Neural cell (in vitro differentiated cells): ENCODE results near the gene RNF227. TPM values are rescaled to one million over a fixed set of nuclear protein-coding genes. Genes with fewer than 3 reads are reported as not detected.

ENCODE experiments used
- H2AFZ ChIP-seq: fragments of 200-600, 300-800 bp; sonication (generic), shearing (Covaris generic); 2 replicates; pipeline ENCODE4 v1.6.0; 2014; ENCODE audit warnings: low read depth, mild to moderate bottlenecking, antibody characterized with exemption, low read length, moderate library complexity
- H3F3A ChIP-seq: fragments of 200-600 bp; shearing (Covaris generic); 2 replicates; pipeline ENCODE4 v1.6.1; 2016; ENCODE audit warnings: mild to moderate bottlenecking, moderate library complexity, mixed read lengths, antibody characterized with exemption, low read length; ENCODE audit not compliant: insufficient read depth, poor library complexity, severe bottlenecking
- H3K27ac ChIP-seq: fragments of 200-600, 300-800 bp; sonication (generic), shearing (Covaris generic); 2 replicates; pipeline ENCODE4 v1.5.1; 2014; ENCODE audit warnings: mild to moderate bottlenecking, low read length, moderate library complexity
- H3K27me3 ChIP-seq: fragments of 300-800, 200-600 bp; sonication (generic), shearing (Covaris generic); 2 replicates; pipeline ENCODE4 v1.6.0; 2014; ENCODE audit warnings: mild to moderate bottlenecking, low read depth, low read length, moderate library complexity; ENCODE audit not compliant: insufficient read depth
- H3K36me3 ChIP-seq: fragments of 300-800, 200-600 bp; sonication (generic), shearing (Covaris generic); 2 replicates; pipeline ENCODE4 v1.5.1; 2014; ENCODE audit warnings: mild to moderate bottlenecking, antibody characterized with exemption, low read length, moderate library complexity; ENCODE audit not compliant: insufficient read depth
- H3K4me2 ChIP-seq: fragments of 300-800, 200-600 bp; sonication (generic), shearing (Covaris generic); 2 replicates; pipeline ENCODE4 v1.6.0; 2014; ENCODE audit warnings: mild to moderate bottlenecking, low read length
- H3K4me3 ChIP-seq: fragments of 300-800, 200-600 bp; sonication (generic), shearing (Covaris generic); 2 replicates; pipeline ENCODE4 v1.5.1; 2014; ENCODE audit warnings: mild to moderate bottlenecking, low read length, moderate library complexity
- H3K79me2 ChIP-seq: fragments of 200-600 bp; shearing (Covaris generic); replicated peaks from 2 replicates; pipeline ENCODE4 v1.6.0; 2014; ENCODE audit warnings: mild to moderate bottlenecking, low read length, moderate library complexity; ENCODE audit not compliant: insufficient read depth
- H3K9ac ChIP-seq: fragments of 300-800, 200-600 bp; sonication (generic), shearing (Covaris generic); 2 replicates; pipeline ENCODE4 v1.6.1; 2016; ENCODE audit warnings: mild to moderate bottlenecking, low read length, mixed read lengths
- H3K9me2 ChIP-seq: fragments of 200-600 bp; shearing (Covaris generic); 2 replicates; pipeline ENCODE4 v1.6.1; 2016; ENCODE audit warnings: mild to moderate bottlenecking, low read length, mixed read lengths; ENCODE audit not compliant: insufficient read depth
- H3K9me3 ChIP-seq: fragments of 200-600, 300-800 bp; sonication (generic), shearing (Covaris generic); 2 replicates; pipeline ENCODE4 v1.6.1; 2016; ENCODE audit warnings: mild to moderate bottlenecking, mixed run types, low read length, moderate library complexity, mixed read lengths
- H4K20me1 ChIP-seq: fragments of 200-600 bp; shearing (Covaris generic); 2 replicates; pipeline ENCODE4 v1.6.1; 2016; ENCODE audit warnings: mild to moderate bottlenecking, mixed run types; ENCODE audit not compliant: insufficient read depth
- CTCF ChIP-seq: fragments of 450-650 bp; IDR thresholded peaks from 2 replicates; pipeline ENCODE4 v1.5.1; 2014; ENCODE audit warnings: antibody characterized with exemption, mild to moderate bottlenecking, moderate library complexity; ENCODE audit not compliant: poor library complexity, severe bottlenecking
- EP300 ChIP-seq: fragments of 450-650 bp; conservative IDR thresholded peaks from 2 replicates; pipeline ENCODE4 v1.6.1; 2014; ENCODE audit warnings: antibody characterized with exemption, mild to moderate bottlenecking, moderate library complexity; ENCODE audit not compliant: poor library complexity, severe bottlenecking
- EZH2 ChIP-seq: fragments of 200-600, 300-800 bp; shearing (Covaris generic), sonication (generic); IDR thresholded peaks from 2 replicates; pipeline ENCODE4 v1.6.1; 2014; ENCODE audit warnings: antibody characterized with exemption, low read length, borderline replicate concordance, mild to moderate bottlenecking; ENCODE audit not compliant: insufficient read depth, poor library complexity, severe bottlenecking
- MXI1 ChIP-seq: fragments of 450-650 bp; conservative IDR thresholded peaks from 2 replicates; pipeline ENCODE4 v1.6.1; 2014; ENCODE audit warnings: antibody characterized with exemption, mild to moderate bottlenecking; ENCODE audit not compliant: poor library complexity, severe bottlenecking
- POLR2AphosphoS5 ChIP-seq: IDR thresholded peaks from 2 replicates; pipeline ENCODE4 v1.6.1; 2012
- RAD21 ChIP-seq: fragments of 450-650 bp; conservative IDR thresholded peaks from 2 replicates; pipeline ENCODE4 v1.6.1; 2014; ENCODE audit warnings: antibody characterized with exemption, mild to moderate bottlenecking, moderate library complexity
- REST ChIP-seq: IDR thresholded peaks from 2 replicates; pipeline ENCODE4 v1.6.1; 2012; ENCODE audit warnings: borderline replicate concordance
- SMC3 ChIP-seq: fragments of 450-650 bp; conservative IDR thresholded peaks from 2 replicates; pipeline ENCODE4 v1.6.1; 2014; ENCODE audit warnings: antibody characterized with exemption, mild to moderate bottlenecking, moderate library complexity; ENCODE audit not compliant: poor library complexity
- TAF1 ChIP-seq: IDR thresholded peaks from 2 replicates; pipeline ENCODE4 v1.6.1; 2012; ENCODE audit warnings: low read depth
- polyA plus RNA-seq: library from polyadenylated mRNA; depleted of rRNA; stranded (reverse); fragments of >200 nt; gene quantifications from 2 replicates; pipeline ENCODE4 v1.2.3, GENCODE V29; 2014

Gene RNF227
- polyA plus RNA-seq, 1 donor from 2014 or later = 69.9 TPM

- Histone ChIP-seq H3K9me2 (no peaks in the 10 kb centered on the region), H3K9me3 (no peaks in the 10 kb centered on the region), H3K9ac (peak within 1 kb of the TSS; percentile 100), H3K27me3 (no peaks in the 10 kb centered on the region), H3K27ac (peak within 1 kb of the TSS; percentile 99), H2AFZ (peak within 1 kb of the TSS; percentile 48), H3K36me3 (no peaks in the 10 kb centered on the region), H3F3A (peaks cover 7% of the 10 kb centered on the region), H3K4me3 (peak within 1 kb of the TSS; percentile 100), H3K4me2 (peak within 1 kb of the TSS; percentile 69), H3K79me2 (peaks cover 63% of the 10 kb centered on the region), H4K20me1 (no peaks in the 10 kb centered on the region)
- TF ChIP-seq EP300 (no peak), TAF1 (no peak), SMC3 (no peak), MXI1 (no peak), RAD21 (no peak), POLR2AphosphoS5 (no peak), EZH2 (no peak)
These were observed 27.7 kb downstream of the RNF227 start, which contains the start of gene CHD3 for GRCh38 chr17:7888184-7888920. Gene CHD3 (plus strand): TSS chr17:7888789. CDS start chr17:7889001, 212 bp downstream.

- peak; percentile 72 for TF ChIP-seq POLR2AphosphoS5
- peak; percentile 51 for TF ChIP-seq EP300
- no peak for TF ChIP-seq EZH2
- TF ChIP-seq CTCF = no peak
- peak; percentile 7 for TF ChIP-seq TAF1
- TF ChIP-seq REST = no peak
- no peak for TF ChIP-seq SMC3
- peak; percentile 62 for TF ChIP-seq MXI1
- no peak for TF ChIP-seq RAD21
- Histone ChIP-seq H3K4me3 (peak overlapping the region; percentile 100), H3K27ac (peak overlapping the region; percentile 99)
These were observed 28.5 kb downstream of the RNF227 start for GRCh38 chr17:7887482-7888183.

More at GRCh38 chr17:7887482-7888183, 28.5 kb downstream of the RNF227 start:
- no peaks in the 10 kb centered on the region for H4K20me1 ChIP-seq
- H3K36me3 ChIP-seq = no peaks in the 10 kb centered on the region
- H3K9ac ChIP-seq = peak overlapping the region; percentile 100
- no peaks in the 10 kb centered on the region for H3K9me3 ChIP-seq
- peaks cover 10% of the 10 kb centered on the region for H3F3A ChIP-seq
- H3K4me2 ChIP-seq = peak overlapping the region; percentile 69
- H2AFZ ChIP-seq = peak overlapping the region; percentile 48
- H3K27me3 ChIP-seq = no peaks in the 10 kb centered on the region
- H3K9me2 ChIP-seq = no peaks in the 10 kb centered on the region
- H3K79me2 ChIP-seq = peaks cover 62% of the 10 kb centered on the region
